ENCODE data around the gene GMPR.
A peak's percentile ranks its signal among the peaks of the same experiment; 100 is the strongest.

GRCh38 chr6:16205377-16206144 lies 32.8 kb upstream of the GMPR start:
- TF ChIP-seq CTCF (IDR thresholded peaks at IDR 0.05 in 8 of 11, conservative IDR thresholded peaks at IDR 0.05 in 3 of 11), result no peak
- TF ChIP-seq POLR2A (IDR thresholded peaks at IDR 0.05), result no peak
- peak in 1 of 3 donors; percentile 26 for TF ChIP-seq POLR2AphosphoS5 (IDR thresholded peaks at IDR 0.05)
